ENCODE data around the gene EMC6.
"Not testable (repeated sequence)": the region's sequence is repeated elsewhere in the genome, so short reads cannot be mapped to it uniquely, and the experiment has no call there.

The EMC6 gene

DNA sequence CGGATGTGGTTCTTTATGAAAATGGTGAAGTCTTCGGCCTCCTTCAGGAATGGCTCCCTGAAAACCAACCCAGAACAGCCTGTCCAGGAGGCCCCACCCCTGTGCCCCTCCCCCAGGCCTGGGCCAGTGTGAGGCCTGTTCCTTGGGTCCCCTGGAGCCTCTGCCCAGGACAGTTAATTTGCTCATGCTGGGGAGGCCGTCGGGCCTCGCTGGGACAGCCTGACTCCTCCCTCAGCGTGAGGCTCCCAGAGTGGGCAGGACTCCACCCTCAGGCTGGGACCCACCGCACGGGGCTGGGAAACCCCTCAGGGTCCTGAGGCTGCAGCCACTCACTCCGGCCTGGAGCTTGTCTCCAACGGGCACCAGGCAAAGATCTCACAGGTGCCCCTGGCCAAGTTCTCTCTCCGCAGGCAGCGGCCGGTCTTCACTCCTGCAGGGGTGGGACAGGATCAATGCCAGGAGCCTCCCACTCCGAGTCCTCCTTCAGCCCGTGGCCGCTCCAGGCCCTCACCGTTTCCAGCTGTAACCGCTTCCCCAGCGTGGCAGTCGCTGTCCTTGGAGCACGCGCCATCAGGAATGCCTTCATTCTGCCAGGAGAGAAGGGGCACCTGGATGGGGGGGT lies 21.6 kb downstream of the EMC6 start:
- no peak for ATAC-seq (replicated peaks; ENCODE audit: extremely low read depth, poor library complexity, severe bottlenecking)
- H3K4me3 Mint-ChIP-seq: no peak overlapping the region
- no peak overlapping the region for H3K27ac Mint-ChIP-seq (ENCODE audit: low read depth)
- H3K4me1 Mint-ChIP-seq: peaks cover 20% of the 10 kb centered on the region
- no peak for DNase-seq (ENCODE audit: low spot score in 2 of 2)
- H3K27me3 Mint-ChIP-seq: no peaks in the 10 kb centered on the region
- no peaks in the 10 kb centered on the region for H3K9me3 Mint-ChIP-seq
- H3K36me3 Mint-ChIP-seq (ENCODE audit: insufficient read depth): peaks cover 18% of the 10 kb centered on the region

DNA sequence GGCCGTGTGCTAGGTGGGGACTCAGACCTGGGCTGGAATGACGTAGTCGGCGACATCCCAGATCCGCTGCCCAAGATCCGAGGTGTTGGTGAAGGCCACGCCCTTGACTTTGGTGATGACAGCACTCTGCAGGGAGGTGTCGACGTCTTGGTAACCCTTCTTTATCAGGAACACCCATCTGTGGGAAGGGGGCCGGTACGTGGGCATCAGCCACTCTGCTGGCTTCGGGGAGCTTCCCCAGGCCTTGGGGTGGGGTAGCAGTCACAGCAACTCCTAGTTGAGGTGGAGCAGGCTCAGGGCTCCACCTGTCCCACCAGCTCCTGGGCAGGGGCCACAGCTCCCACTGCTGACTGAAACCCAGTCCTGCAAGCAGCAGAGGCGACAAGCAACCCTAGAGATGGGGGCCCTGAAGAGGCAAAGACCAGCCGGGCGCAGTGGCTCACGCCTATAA lies 23.0 kb downstream of the EMC6 start:
- Mint-ChIP-seq H3K36me3 (ENCODE audit: insufficient read depth) (peaks cover 17% of the 10 kb centered on the region), H3K27ac (ENCODE audit: low read depth) (no peak overlapping the region), H3K4me1 (peaks cover 20% of the 10 kb centered on the region), H3K27me3 (no peaks in the 10 kb centered on the region), H3K4me3 (no peak overlapping the region), H3K9me3 (no peaks in the 10 kb centered on the region)
- DNase-seq (ENCODE audit: low spot score in 2 of 2) (no peak), ATAC-seq (replicated peaks; ENCODE audit: extremely low read depth, poor library complexity, severe bottlenecking) (no peak)

DNA sequence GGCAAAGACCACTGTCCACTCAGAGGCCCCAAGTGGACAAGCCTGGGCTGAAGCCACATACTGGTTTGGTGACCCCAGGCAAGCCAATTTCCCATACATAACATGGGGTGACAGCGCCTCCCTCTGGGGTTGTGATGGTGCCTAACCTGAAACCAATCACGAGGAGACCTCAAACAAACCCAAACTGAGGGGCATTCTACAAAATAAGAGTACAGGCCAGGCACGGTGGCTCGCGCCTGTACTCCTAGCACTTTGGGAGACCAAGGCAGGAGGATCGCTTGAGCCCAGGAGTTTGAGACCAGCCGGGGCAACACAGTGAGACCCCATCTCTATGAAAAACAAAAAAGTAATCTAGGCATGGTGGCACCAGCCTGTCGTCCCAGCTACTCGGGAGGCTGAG lies 23.7 kb downstream of the EMC6 start:
- ATAC-seq (replicated peaks; ENCODE audit: extremely low read depth, poor library complexity, severe bottlenecking): no peak

DNA sequence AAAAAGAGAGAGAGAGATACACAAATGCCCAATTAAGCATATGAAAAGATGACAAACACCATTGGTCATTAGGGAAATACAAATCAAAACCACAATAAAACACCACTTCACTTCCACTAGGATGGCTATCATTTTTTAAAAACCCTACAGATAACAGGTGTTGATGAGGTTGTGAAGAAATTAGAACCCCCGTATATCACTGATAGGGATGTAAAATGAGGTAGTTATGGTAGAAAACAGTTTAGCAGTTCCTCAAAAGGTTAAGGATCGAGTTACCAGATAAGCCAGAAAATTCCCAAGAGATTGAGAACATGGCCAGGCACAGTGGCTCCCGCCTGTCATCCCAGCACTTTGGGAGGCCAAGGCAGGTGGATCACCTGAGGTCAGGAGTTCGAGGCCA lies 24.5 kb downstream of the EMC6 start:
- DNase-seq (ENCODE audit: low spot score in 2 of 2): no peak
- peaks cover 20% of the 10 kb centered on the region for H3K4me1 Mint-ChIP-seq
- H3K36me3 Mint-ChIP-seq (ENCODE audit: insufficient read depth): peaks cover 15% of the 10 kb centered on the region
- ATAC-seq (replicated peaks; ENCODE audit: extremely low read depth, poor library complexity, severe bottlenecking): no peak
- H3K27me3 Mint-ChIP-seq: no peaks in the 10 kb centered on the region
- peak overlapping the region; percentile 80 for H3K4me3 Mint-ChIP-seq
- no peaks in the 10 kb centered on the region for H3K9me3 Mint-ChIP-seq
- no peak overlapping the region for H3K27ac Mint-ChIP-seq (ENCODE audit: low read depth)

More for the DNA sequence above, 23.7 kb downstream of the EMC6 start:
- H3K27ac Mint-ChIP-seq (ENCODE audit: low read depth): no peak overlapping the region
- H3K9me3 Mint-ChIP-seq: no peaks in the 10 kb centered on the region
- H3K27me3 Mint-ChIP-seq: no peaks in the 10 kb centered on the region
- DNase-seq (ENCODE audit: low spot score in 2 of 2): no peak
- H3K36me3 Mint-ChIP-seq (ENCODE audit: insufficient read depth): peaks cover 17% of the 10 kb centered on the region
- H3K4me1 Mint-ChIP-seq: peaks cover 20% of the 10 kb centered on the region
- no peak overlapping the region for H3K4me3 Mint-ChIP-seq

DNA sequence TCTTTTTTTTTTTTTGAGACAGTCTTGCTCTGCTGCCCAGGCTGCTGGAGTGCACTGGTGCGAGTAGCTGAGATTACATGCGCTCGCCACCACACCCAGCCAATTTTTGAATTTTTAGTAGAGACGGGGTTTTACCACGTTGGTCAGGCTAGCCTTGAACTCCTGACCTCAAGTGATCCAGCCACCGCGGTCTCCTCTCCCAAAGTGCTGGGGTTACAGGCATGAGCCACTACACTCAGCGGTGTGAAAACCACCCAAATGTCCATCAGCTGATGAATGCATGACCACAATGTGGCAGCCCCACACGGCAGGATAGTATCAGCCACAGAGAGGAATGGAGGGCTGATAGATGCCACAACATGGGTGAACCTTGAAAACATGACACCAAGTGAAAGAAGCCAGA lies 25.2 kb downstream of the EMC6 start:
- Mint-ChIP-seq H3K4me1 (peaks cover 20% of the 10 kb centered on the region), H3K27me3 (no peaks in the 10 kb centered on the region), H3K36me3 (ENCODE audit: insufficient read depth) (peaks cover 12% of the 10 kb centered on the region), H3K9me3 (no peaks in the 10 kb centered on the region), H3K27ac (ENCODE audit: low read depth) (peak overlapping the region; percentile 74), H3K4me3 (peak overlapping the region; percentile 80)
- DNase-seq (ENCODE audit: low spot score in 2 of 2): no peak
- ATAC-seq (replicated peaks; ENCODE audit: extremely low read depth, poor library complexity, severe bottlenecking): peak; percentile 38

DNA sequence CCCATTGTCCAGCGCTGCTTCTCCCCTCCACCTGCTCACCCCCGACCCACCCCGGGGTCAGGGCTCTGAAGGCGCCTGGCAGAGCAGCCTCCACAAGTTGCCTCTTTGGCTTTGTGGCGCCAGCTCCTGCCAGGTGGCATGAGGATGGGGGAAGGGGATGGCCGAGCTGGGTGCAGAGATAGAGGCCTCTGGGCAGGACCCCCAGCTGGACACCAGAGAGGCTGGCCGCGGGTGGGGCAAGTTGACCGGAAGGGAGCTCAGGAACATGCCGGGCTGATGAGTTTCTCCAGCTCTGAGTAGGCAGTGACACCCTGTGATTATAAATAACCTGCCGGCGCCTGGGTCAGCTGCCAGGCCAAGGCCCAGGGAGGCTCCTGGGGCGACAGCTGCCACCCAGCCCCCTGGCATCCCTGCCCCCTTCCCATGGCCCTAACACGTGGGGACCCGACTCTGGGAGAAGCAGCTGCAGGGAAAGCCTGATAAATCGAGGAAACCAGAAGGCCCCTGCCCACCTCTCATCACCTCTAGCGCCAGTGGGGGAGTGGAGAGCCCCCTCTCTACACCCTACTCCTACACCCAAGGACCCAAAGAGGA lies 26.6 kb downstream of the EMC6 start:
- Mint-ChIP-seq H3K27me3 (no peaks in the 10 kb centered on the region), H3K4me3 (peak overlapping the region; percentile 80), H3K36me3 (ENCODE audit: insufficient read depth) (peaks cover 9% of the 10 kb centered on the region), H3K9me3 (no peaks in the 10 kb centered on the region), H3K27ac (ENCODE audit: low read depth) (peak overlapping the region; percentile 51), H3K4me1 (peaks cover 20% of the 10 kb centered on the region)
- no peak for ATAC-seq (replicated peaks; ENCODE audit: extremely low read depth, poor library complexity, severe bottlenecking)
- no peak for DNase-seq (ENCODE audit: low spot score in 2 of 2)

DNA sequence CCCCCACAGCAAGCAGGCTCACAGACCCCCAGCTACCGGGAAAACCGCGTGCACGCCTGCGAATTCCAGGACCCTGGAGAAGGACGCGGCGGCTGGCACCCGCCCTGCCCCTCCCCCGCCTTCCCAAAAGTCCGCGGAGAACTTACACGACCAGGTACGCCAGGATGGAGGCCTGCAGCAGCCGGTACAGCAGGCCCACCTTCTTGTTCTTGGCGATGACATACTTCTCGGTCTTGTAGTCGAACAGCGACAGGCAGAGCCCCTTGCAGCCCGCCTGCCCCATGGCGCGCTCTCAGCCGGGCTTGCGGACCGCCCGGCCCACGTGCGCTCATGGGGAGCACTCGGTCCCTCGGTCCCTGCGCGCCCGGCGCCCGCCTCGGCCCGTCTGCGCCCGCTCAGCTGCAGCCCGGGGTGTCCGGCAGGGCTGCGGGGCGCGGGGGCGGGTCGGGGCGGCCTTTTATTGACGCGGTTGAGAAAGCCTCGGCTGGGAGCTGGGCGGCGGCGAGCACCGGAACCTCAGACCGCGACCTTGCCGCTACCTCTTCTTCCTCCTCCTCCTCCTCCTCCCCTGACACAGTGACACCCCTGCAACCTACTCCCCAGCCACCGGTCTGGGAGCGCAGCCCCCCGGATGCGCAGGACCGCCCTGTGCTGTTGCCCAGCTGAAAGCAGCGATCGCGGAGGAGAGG lies 27.3 kb downstream of the EMC6 start, which contains the start of gene P2RX5:
Gene P2RX5, minus strand, starts transcription at position 433 of the 689 bp plus-strand sequence. Its CDS starts 150 bp downstream, at position 283.
- peak; percentile 64 for ATAC-seq (replicated peaks; ENCODE audit: extremely low read depth, poor library complexity, severe bottlenecking)
- Mint-ChIP-seq H3K4me1 (peaks cover 20% of the 10 kb centered on the region), H3K27ac (ENCODE audit: low read depth) (peak within 1 kb of the TSS; percentile 51), H3K9me3 (no peaks in the 10 kb centered on the region), H3K4me3 (peak within 1 kb of the TSS; percentile 80), H3K27me3 (no peaks in the 10 kb centered on the region), H3K36me3 (ENCODE audit: insufficient read depth) (peaks cover 7% of the 10 kb centered on the region)
- no peak for DNase-seq (ENCODE audit: low spot score in 2 of 2)

DNA sequence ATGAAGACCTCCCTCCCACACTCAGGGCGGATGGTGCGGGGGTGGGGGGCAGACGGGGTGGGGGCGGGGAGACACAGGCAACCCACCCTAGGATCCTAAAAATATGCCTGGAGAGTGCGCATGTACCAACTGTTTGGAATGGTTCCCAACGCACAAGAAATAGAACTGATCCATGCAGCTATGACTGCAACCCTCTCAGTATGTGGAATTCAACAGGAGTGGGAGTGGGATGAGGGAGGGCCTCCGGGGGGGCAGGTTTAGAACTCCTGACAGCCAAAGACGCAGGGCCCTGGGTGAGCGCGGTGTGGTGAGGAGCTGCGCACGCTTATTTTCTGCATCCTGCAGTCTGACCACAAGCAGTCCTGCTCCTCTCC lies 28.5 kb downstream of the EMC6 start:
- no peak for ATAC-seq (replicated peaks; ENCODE audit: extremely low read depth, poor library complexity, severe bottlenecking)
- Mint-ChIP-seq H3K27me3 (no peaks in the 10 kb centered on the region), H3K4me3 (no peak overlapping the region), H3K4me1 (peaks cover 13% of the 10 kb centered on the region), H3K27ac (ENCODE audit: low read depth) (no peak overlapping the region), H3K9me3 (no peaks in the 10 kb centered on the region), H3K36me3 (ENCODE audit: insufficient read depth) (peaks cover 7% of the 10 kb centered on the region)
- no peak for DNase-seq (ENCODE audit: low spot score in 2 of 2)

DNA sequence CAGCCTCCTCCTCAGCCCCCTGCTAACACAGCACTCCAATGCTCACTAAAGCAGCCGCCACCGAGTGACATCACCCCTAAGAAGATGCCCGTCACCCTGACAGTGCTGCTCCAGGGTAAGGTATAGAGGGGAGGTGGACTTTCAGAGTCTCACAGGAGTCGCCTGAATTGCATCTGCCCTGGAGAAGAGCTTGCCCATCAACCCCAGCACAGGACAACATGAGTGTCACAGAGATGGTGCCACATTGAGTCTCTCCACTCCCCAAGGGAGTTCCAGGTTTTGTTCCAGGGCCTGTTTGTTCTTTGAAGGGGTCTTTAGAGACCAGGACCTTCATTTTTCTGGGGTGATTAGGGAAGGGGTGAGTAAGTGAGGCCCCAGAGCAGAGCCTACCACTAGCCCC lies 29.5 kb downstream of the EMC6 start:
- H3K4me1 Mint-ChIP-seq: peaks cover 13% of the 10 kb centered on the region
- H3K4me3 Mint-ChIP-seq: peak overlapping the region; percentile 40
- ATAC-seq (replicated peaks; ENCODE audit: extremely low read depth, poor library complexity, severe bottlenecking) (no peak), DNase-seq (ENCODE audit: low spot score in 2 of 2) (no peak)
- no peaks in the 10 kb centered on the region for H3K27me3 Mint-ChIP-seq
- no peak overlapping the region for H3K27ac Mint-ChIP-seq (ENCODE audit: low read depth)
- H3K9me3 Mint-ChIP-seq: no peaks in the 10 kb centered on the region
- H3K36me3 Mint-ChIP-seq (ENCODE audit: insufficient read depth): peaks cover 7% of the 10 kb centered on the region

DNA sequence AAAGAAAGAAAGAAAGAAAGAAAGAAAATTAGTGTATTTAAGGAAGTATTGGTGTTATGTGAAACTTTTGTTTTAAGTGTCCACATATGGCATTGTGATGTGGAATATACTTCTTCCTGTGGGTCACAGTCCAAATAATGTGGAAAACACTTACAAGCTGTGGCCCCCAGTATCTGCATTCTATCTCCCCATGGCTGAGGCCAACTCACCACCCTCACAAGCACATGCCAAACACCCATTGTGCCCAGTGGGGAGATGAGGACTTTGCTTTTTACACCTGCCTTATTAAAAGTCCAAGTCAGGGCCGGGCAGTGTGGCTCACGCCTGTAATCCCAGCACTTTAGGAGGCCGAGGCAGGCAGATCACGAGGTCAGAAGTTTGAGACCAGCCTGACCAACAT lies 31.3 kb downstream of the EMC6 start:
- ATAC-seq (replicated peaks; ENCODE audit: extremely low read depth, poor library complexity, severe bottlenecking) (no peak), DNase-seq (ENCODE audit: low spot score in 2 of 2) (no peak)
- Mint-ChIP-seq H3K27me3 (no peaks in the 10 kb centered on the region), H3K4me3 (no peak overlapping the region), H3K36me3 (ENCODE audit: insufficient read depth) (peaks cover 2% of the 10 kb centered on the region), H3K9me3 (no peaks in the 10 kb centered on the region), H3K27ac (ENCODE audit: low read depth) (no peak overlapping the region), H3K4me1 (peaks cover 8% of the 10 kb centered on the region)

DNA sequence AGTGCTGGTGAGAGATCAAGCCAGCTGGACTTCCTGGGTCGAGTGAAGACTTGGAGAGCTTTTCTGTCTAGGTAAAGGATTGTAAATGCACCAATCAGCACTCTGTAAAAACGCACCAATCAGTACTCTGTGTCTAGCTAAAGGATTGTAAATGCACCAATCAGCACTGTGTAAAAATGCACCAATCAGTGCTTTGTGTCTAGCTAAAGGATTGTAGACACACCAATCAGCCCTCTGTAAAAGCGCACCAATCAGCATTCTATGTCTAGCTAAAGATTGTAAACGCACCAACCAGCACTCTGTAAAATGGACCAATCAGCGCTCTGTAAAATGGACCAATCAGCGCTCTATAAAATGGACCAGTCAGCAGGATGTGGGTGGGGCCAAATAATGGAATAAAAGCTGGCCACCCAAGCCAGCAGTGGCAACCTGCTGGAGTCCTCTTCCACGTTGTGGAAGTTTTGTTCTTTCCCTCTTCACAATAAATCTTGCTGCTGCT lies 33.5 kb downstream of the EMC6 start:
- not testable (repeated sequence) for ATAC-seq (replicated peaks; ENCODE audit: extremely low read depth, poor library complexity, severe bottlenecking); H3K9me3 Mint-ChIP-seq; H3K27me3 Mint-ChIP-seq; H3K4me3 Mint-ChIP-seq; DNase-seq (ENCODE audit: low spot score in 2 of 2); H3K36me3 Mint-ChIP-seq (ENCODE audit: insufficient read depth); H3K27ac Mint-ChIP-seq (ENCODE audit: low read depth)
- H3K4me1 Mint-ChIP-seq: peaks cover 14% of the 10 kb centered on the region

DNA sequence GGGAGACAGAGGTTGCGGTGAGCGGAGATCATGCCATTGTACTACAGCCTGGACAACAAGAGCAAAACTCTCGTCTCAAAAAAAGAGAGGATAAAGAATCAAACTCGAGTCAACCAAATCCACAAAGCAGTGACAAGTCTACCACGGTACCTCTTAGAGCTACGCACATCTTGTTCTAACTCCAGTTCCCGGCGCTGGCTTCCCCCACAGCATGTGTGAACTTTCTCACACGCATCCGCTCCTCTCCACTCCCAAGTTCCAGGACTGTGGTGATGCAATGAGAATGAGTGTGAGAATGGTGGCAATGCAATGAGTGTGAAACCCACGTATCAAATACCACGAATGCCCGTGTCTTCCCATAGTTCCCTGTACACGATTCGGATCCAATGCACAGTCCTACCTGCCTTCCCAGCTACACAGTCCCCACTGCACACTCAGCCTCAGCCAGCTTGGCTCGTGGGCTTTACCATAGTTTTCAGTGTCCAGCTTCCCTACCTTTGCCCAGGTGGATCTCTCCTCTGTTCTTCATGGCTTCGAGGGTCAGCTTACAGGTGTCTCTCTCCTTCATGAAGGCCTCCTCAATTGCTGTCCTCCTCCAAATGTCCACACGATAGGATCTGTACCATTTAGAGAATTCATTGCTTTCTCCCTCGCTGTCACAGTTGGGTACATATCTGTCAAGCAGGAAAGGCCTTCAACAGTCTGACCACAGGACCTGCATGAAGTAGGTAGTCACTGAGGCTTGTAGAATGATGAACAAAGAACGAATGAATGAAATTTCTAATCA lies 36.5 kb downstream of the EMC6 start:
- Mint-ChIP-seq H3K9me3 (no peaks in the 10 kb centered on the region), H3K4me3 (no peak overlapping the region), H3K27me3 (no peaks in the 10 kb centered on the region), H3K4me1 (peaks cover 14% of the 10 kb centered on the region), H3K36me3 (ENCODE audit: insufficient read depth) (no peaks in the 10 kb centered on the region), H3K27ac (ENCODE audit: low read depth) (no peak overlapping the region)
- no peak for DNase-seq (ENCODE audit: low spot score in 2 of 2)
- ATAC-seq (replicated peaks; ENCODE audit: extremely low read depth, poor library complexity, severe bottlenecking): no peak
